WERI-Rb-1 (cell line): ENCODE results near the gene PSD.

Experiments used
- DNase-seq: peaks from one replicate; pipeline ENCODE4 v3.0.0-alpha.2; 2020
- H3K27ac ChIP-seq: fragments of 250-450 bp; sonication (Bioruptor Pico); 2 replicates; pipeline ENCODE4 v1.5.1; 2020; ENCODE audit warnings: mild to moderate bottlenecking, moderate library complexity
- H3K27me3 ChIP-seq: fragments of 250-450 bp; sonication (Bioruptor Pico); 2 replicates; pipeline ENCODE4 v1.5.1; 2021; ENCODE audit warnings: mild to moderate bottlenecking, low read depth, moderate library complexity; ENCODE audit not compliant: insufficient read depth, severe bottlenecking
- H3K36me3 ChIP-seq: fragments of 250-450 bp; sonication (Bioruptor Pico); 2 replicates; pipeline ENCODE4 v1.5.1; 2020; ENCODE audit warnings: mild to moderate bottlenecking, moderate library complexity
- H3K4me3 ChIP-seq: 2 replicates; pipeline ENCODE4 v1.5.1; 2011; ENCODE audit warnings: low read depth, mild to moderate bottlenecking, control low read depth, low read length
- H3K9me3 ChIP-seq: fragments of 250-450 bp; sonication (Bioruptor Pico); 2 replicates; pipeline ENCODE4 v1.5.1; 2021; ENCODE audit warnings: mild to moderate bottlenecking, moderate library complexity; ENCODE audit not compliant: severe bottlenecking
- CTCF ChIP-seq: IDR thresholded peaks from 2 replicates; pipeline ENCODE4 v1.5.1; 2011; ENCODE audit warnings: low read depth, mild to moderate bottlenecking, control low read depth, inconsistent platforms, low read length

The PSD gene

GRCh38 chr10:102395400-102396316 lies 22.9 kb downstream of the PSD start, which contains the start of gene NFKB2:
NFKB2 (plus strand) TSS chr10:102395705; CDS start chr10:102395960, 255 bp downstream.
- H3K36me3 ChIP-seq = peaks cover 15% of the 10 kb centered on the region
- DNase-seq = peak; percentile 81
- peak within 1 kb of the TSS; percentile 71 for H3K4me3 ChIP-seq
- no peaks in the 10 kb centered on the region for H3K9me3 ChIP-seq
- no peaks in the 10 kb centered on the region for H3K27me3 ChIP-seq
- TF ChIP-seq CTCF = no peak
- peak within 1 kb of the TSS; percentile 46 for H3K27ac ChIP-seq

- H3K4me3 ChIP-seq = peak overlapping the region; percentile 71
- no peaks in the 10 kb centered on the region for H3K9me3 ChIP-seq
- no peak for DNase-seq
- peak overlapping the region; percentile 46 for H3K27ac ChIP-seq
- peaks cover 10% of the 10 kb centered on the region; the same call in 1 of the 2 replicates for H3K36me3 ChIP-seq
- no peak for TF ChIP-seq CTCF
- H3K27me3 ChIP-seq = no peaks in the 10 kb centered on the region
Measured at GRCh38 chr10:102394801-102395399, 23.7 kb downstream of the PSD start.

GRCh38 chr10:102394079-102394800 lies 24.3 kb downstream of the PSD start:
- DNase-seq = peak; percentile 94
- Histone ChIP-seq H3K36me3 (peaks cover 8% of the 10 kb centered on the region; the same call in 1 of the 2 replicates), H3K27me3 (no peaks in the 10 kb centered on the region), H3K27ac (peak overlapping the region; percentile 50; the same call in 1 of the 2 replicates), H3K4me3 (peak overlapping the region; percentile 71), H3K9me3 (no peaks in the 10 kb centered on the region)
- no peak; the same call in 1 of the 2 replicates for TF ChIP-seq CTCF

- Histone ChIP-seq H3K36me3 (peaks cover 8% of the 10 kb centered on the region; the same call in 1 of the 2 replicates), H3K27me3 (no peaks in the 10 kb centered on the region), H3K4me3 (peak overlapping the region; percentile 71), H3K27ac (no peak overlapping the region; the same call in 1 of the 2 replicates), H3K9me3 (no peaks in the 10 kb centered on the region)
- DNase-seq = no peak
- TF ChIP-seq CTCF = peak; percentile 79; the same call in 1 of the 2 replicates
Measured at GRCh38 chr10:102393411-102394078, 25.0 kb downstream of the PSD start.

- Histone ChIP-seq H3K9me3 (no peaks in the 10 kb centered on the region), H3K4me3 (no peak overlapping the region), H3K27me3 (no peaks in the 10 kb centered on the region), H3K36me3 (no peaks in the 10 kb centered on the region), H3K27ac (peak overlapping the region; percentile 41)
- no peak for DNase-seq
- no peak for TF ChIP-seq CTCF
Measured at GRCh38 chr10:102392306-102392705, 26.3 kb downstream of the PSD start.
